GM18951 (cell line): ENCODE measurements around the gene COL3A1.

Source experiments
- POLR2A ChIP-seq: IDR thresholded peaks from 4 replicates; pipeline ENCODE4 v1.6.1; 2011; ENCODE audit warnings: mild to moderate bottlenecking; ENCODE audit not compliant: insufficient read length, insufficient read depth; ENCODE audit errors: extremely low read depth
- in situ Hi-C: fragments of 300-500 bp; cut with MboI; formaldehyde crosslinking; loops from one replicate; pipeline ENCODE4 v1.12.0; 2022; ENCODE audit warnings: low sequenced_read_pairs, mixed read lengths, inconsistent platforms; ENCODE audit not compliant: unreplicated experiment

The COL3A1 gene

GRCh38 chr2:188974164-188974563 lies at the start of gene COL3A1:
Gene COL3A1 (plus strand): TSS chr2:188974373. CDS start chr2:188974490, 117 bp downstream.
- no peak for TF ChIP-seq POLR2A
- in situ Hi-C loops: no loop called here

GRCh38 chr2:188928643-188929042 lies 45.5 kb upstream of the COL3A1 start:
- in situ Hi-C loops: no loop called here
- TF ChIP-seq POLR2A: no peak

GRCh38 chr2:188931361-188931760 lies 42.8 kb upstream of the COL3A1 start:
- in situ Hi-C loops: no loop called here
- TF ChIP-seq POLR2A: no peak

GRCh38 chr2:188937228-188938220 lies 36.6 kb upstream of the COL3A1 start:
- in situ Hi-C loops: no loop called here
- TF ChIP-seq POLR2A: no peak

- no peak for TF ChIP-seq POLR2A
- in situ Hi-C loops: no loop called here
These were observed 34.0 kb upstream of the COL3A1 start for GRCh38 chr2:188940171-188940570.

GRCh38 chr2:188944442-188944841 lies 29.7 kb upstream of the COL3A1 start:
- in situ Hi-C loops: no loop called here
- no peak for TF ChIP-seq POLR2A

- TF ChIP-seq POLR2A: no peak
These were observed 24.9 kb upstream of the COL3A1 start for GRCh38 chr2:188949046-188949818.

GRCh38 chr2:188952901-188953300 lies 21.3 kb upstream of the COL3A1 start:
- TF ChIP-seq POLR2A: no peak
- in situ Hi-C loops: no loop called here

More at GRCh38 chr2:188949046-188949818, 24.9 kb upstream of the COL3A1 start:
- in situ Hi-C loops: no loop called here

GRCh38 chr2:188956290-188956689 lies 17.9 kb upstream of the COL3A1 start:
- no peak for TF ChIP-seq POLR2A
- in situ Hi-C loops: no loop called here

- in situ Hi-C loops: no loop called here
These were observed 17.2 kb upstream of the COL3A1 start for GRCh38 chr2:188956961-188957360.

GRCh38 chr2:188957646-188958045 lies 16.5 kb upstream of the COL3A1 start:
- no peak for TF ChIP-seq POLR2A

More at GRCh38 chr2:188956961-188957360, 17.2 kb upstream of the COL3A1 start:
- TF ChIP-seq POLR2A: no peak

GRCh38 chr2:188963741-188964140 lies 10.4 kb upstream of the COL3A1 start:
- no peak for TF ChIP-seq POLR2A
- in situ Hi-C loops: no loop called here

More at GRCh38 chr2:188957646-188958045, 16.5 kb upstream of the COL3A1 start:
- in situ Hi-C loops: no loop called here

GRCh38 chr2:188964976-188965546 lies 9.1 kb upstream of the COL3A1 start:
- TF ChIP-seq POLR2A: no peak
- in situ Hi-C loops: no loop called here
